NCI-H146 treated with DMSO at 0.1 percent for 48 hours (cell line): ENCODE data around the gene REEP2.
"Not testable (repeated sequence)": the region's sequence is repeated elsewhere in the genome, so short reads cannot be mapped to it uniquely, and the experiment has no call there.

Experiments
- DNase-seq: peaks from one replicate; lab custom pipeline; 2025; ENCODE audit not compliant: unreplicated experiment; lab: John Stamatoyannopoulos, UW

REEP2 gene

GRCh38 chr5:138466125-138466899, 27.5 kb downstream of the REEP2 start:
- no peak for DNase-seq

GRCh38 chr5:138466900-138467710, 28.2 kb downstream of the REEP2 start:
- no peak for DNase-seq

GRCh38 chr5:138467711-138468132, 28.9 kb downstream of the REEP2 start:
- no peak for DNase-seq

- DNase-seq = no peak
Observed at GRCh38 chr5:138468133-138468965, 29.5 kb downstream of the REEP2 start.

GRCh38 chr5:138468966-138469539, 30.2 kb downstream of the REEP2 start:
- no peak for DNase-seq

- no peak for DNase-seq
Observed at GRCh38 chr5:138469540-138470321, 30.9 kb downstream of the REEP2 start.

GRCh38 chr5:138470322-138471051, 31.6 kb downstream of the REEP2 start:
- no peak for DNase-seq

- no peak for DNase-seq
Observed at GRCh38 chr5:138471052-138471361, 32.1 kb downstream of the REEP2 start.

GRCh38 chr5:138472353-138472752, 33.5 kb downstream of the REEP2 start:
- DNase-seq = no peak

GRCh38 chr5:138473151-138473550, 34.3 kb downstream of the REEP2 start:
- DNase-seq = not testable (repeated sequence)

- no peak for DNase-seq
Observed at GRCh38 chr5:138476918-138477317, 38.1 kb downstream of the REEP2 start.

GRCh38 chr5:138482638-138483037, 43.8 kb downstream of the REEP2 start:
- DNase-seq = no peak

- no peak for DNase-seq
Observed at GRCh38 chr5:138488481-138488945, 49.7 kb downstream of the REEP2 start.

- DNase-seq = no peak
Observed at GRCh38 chr5:138489683-138490061, 50.8 kb downstream of the REEP2 start.

- DNase-seq = no peak
Observed at GRCh38 chr5:138490648-138491283, 51.9 kb downstream of the REEP2 start.

GRCh38 chr5:138491284-138491648, 52.4 kb downstream of the REEP2 start:
- no peak for DNase-seq

GRCh38 chr5:138491669-138492559, 53.1 kb downstream of the REEP2 start:
- DNase-seq = peak; percentile 44

GRCh38 chr5:138492560-138493045, 53.7 kb downstream of the REEP2 start:
- no peak for DNase-seq
